ENCODE measurements around the gene MAML2.

DNA sequence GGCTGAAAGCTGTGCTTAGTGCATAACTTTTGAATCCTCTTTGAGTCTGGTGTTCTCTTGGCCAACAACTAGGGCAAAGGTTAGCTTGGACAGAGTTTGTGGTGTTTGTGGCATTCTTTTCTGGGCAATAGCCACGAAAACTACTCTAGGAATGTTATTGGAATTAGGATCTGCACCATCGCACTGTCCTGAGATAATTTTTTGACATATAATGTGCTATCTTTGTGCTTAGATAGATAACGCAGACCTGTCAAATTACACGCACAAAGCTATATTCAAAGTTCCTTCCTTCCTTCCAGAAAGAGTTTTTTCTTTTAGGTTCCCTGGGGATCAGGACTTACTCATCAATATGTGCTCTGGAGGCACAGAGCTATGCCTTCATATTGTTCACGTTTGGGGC, 252.3 kb downstream of the MAML2 start:
- TF ChIP-seq, protein P1, sequence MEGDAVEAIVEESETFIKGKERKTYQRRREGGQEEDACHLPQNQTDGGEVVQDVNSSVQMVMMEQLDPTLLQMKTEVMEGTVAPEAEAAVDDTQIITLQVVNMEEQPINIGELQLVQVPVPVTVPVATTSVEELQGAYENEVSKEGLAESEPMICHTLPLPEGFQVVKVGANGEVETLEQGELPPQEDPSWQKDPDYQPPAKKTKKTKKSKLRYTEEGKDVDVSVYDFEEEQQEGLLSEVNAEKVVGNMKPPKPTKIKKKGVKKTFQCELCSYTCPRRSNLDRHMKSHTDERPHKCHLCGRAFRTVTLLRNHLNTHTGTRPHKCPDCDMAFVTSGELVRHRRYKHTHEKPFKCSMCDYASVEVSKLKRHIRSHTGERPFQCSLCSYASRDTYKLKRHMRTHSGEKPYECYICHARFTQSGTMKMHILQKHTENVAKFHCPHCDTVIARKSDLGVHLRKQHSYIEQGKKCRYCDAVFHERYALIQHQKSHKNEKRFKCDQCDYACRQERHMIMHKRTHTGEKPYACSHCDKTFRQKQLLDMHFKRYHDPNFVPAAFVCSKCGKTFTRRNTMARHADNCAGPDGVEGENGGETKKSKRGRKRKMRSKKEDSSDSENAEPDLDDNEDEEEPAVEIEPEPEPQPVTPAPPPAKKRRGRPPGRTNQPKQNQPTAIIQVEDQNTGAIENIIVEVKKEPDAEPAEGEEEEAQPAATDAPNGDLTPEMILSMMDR (IDR thresholded peaks at IDR 0.05), result no peak
- TF ChIP-seq, protein P2, sequence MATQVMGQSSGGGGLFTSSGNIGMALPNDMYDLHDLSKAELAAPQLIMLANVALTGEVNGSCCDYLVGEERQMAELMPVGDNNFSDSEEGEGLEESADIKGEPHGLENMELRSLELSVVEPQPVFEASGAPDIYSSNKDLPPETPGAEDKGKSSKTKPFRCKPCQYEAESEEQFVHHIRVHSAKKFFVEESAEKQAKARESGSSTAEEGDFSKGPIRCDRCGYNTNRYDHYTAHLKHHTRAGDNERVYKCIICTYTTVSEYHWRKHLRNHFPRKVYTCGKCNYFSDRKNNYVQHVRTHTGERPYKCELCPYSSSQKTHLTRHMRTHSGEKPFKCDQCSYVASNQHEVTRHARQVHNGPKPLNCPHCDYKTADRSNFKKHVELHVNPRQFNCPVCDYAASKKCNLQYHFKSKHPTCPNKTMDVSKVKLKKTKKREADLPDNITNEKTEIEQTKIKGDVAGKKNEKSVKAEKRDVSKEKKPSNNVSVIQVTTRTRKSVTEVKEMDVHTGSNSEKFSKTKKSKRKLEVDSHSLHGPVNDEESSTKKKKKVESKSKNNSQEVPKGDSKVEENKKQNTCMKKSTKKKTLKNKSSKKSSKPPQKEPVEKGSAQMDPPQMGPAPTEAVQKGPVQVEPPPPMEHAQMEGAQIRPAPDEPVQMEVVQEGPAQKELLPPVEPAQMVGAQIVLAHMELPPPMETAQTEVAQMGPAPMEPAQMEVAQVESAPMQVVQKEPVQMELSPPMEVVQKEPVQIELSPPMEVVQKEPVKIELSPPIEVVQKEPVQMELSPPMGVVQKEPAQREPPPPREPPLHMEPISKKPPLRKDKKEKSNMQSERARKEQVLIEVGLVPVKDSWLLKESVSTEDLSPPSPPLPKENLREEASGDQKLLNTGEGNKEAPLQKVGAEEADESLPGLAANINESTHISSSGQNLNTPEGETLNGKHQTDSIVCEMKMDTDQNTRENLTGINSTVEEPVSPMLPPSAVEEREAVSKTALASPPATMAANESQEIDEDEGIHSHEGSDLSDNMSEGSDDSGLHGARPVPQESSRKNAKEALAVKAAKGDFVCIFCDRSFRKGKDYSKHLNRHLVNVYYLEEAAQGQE (IDR thresholded peaks at IDR 0.05; ENCODE audit: insufficient read depth in 1 of 2, low read depth in 2 of 2, low read length in 1 of 2), result no peak
- TF ChIP-seq TCF7L2 (IDR thresholded peaks at IDR 0.05; ENCODE audit: low read depth, low read length), result no peak
- no peak for TF ChIP-seq POLR2AphosphoS5 (IDR thresholded peaks at IDR 0.05; ENCODE audit: low read depth, low read length)
- no peak for TF ChIP-seq SIN3A (IDR thresholded peaks at IDR 0.05; ENCODE audit: borderline replicate concordance, insufficient read depth, low read depth, low read length)

Data from Panc1 (cell line).